Keratinocyte (primary cell): ENCODE results near the gene ACER3. TPM values are rescaled to one million over a fixed set of nuclear protein-coding genes. Genes with fewer than 3 reads are reported as not detected.
A peak's percentile ranks its signal among the peaks of the same experiment; 100 is the strongest.

ENCODE experiments used
- DNase-seq: peaks from one replicate; pipeline ENCODE4 v3.0.0-alpha.2; 2011; ENCODE audit warnings: low read depth, missing footprints, low spot score
- FAIRE-seq: peaks from 2 replicates; lab custom pipeline; 2011; peaks lifted over from hg19 to GRCh38; lab: Jason Lieb, UNC
- H2AFZ ChIP-seq: 2 replicates; pipeline ENCODE4 v1.6.0; 2012; ENCODE audit warnings: low read length, control low read depth, inconsistent platforms; ENCODE audit not compliant: control insufficient read depth
- H3K27ac ChIP-seq: 2 replicates; pipeline ENCODE4 v1.5.1; 2011; ENCODE audit warnings: low read length; ENCODE audit not compliant: control insufficient read depth, insufficient read depth
- H3K27me3 ChIP-seq: 3 replicates; pipeline ENCODE4 v1.6.0; 2011; ENCODE audit warnings: low read length; ENCODE audit not compliant: control insufficient read depth, insufficient read depth; ENCODE audit errors: extremely low read depth
- H3K36me3 ChIP-seq, 2 experiments: 2 replicates in 1 of 2; 3 replicates in 1 of 2; pipeline ENCODE4 v1.5.1; 2011; ENCODE audit warnings: low read length in 2 of 2, mild to moderate bottlenecking in 1 of 2; ENCODE audit not compliant: control insufficient read depth in 2 of 2, insufficient read depth in 2 of 2; ENCODE audit errors: extremely low read depth in 1 of 2
- H3K4me1 ChIP-seq: 3 replicates; pipeline ENCODE4 v1.5.1; 2011; ENCODE audit warnings: low read length; ENCODE audit not compliant: control insufficient read depth, insufficient read depth; ENCODE audit errors: extremely low read depth
- H3K4me2 ChIP-seq: 3 replicates; pipeline ENCODE4 v1.6.0; 2011; ENCODE audit warnings: low read depth, low read length; ENCODE audit not compliant: control insufficient read depth, insufficient read depth; ENCODE audit errors: extremely low read depth
- H3K4me3 ChIP-seq, 3 experiments: fragments of 200-600 bp in 1 of 3; sonication (generic) in 1 of 3; 2 replicates in 2 of 3; 3 replicates in 1 of 3; pipeline ENCODE4 v1.5.1; 2011 to 2016; ENCODE audit warnings: low read length in 3 of 3, mild to moderate bottlenecking in 3 of 3, control low read depth in 2 of 3, inconsistent platforms in 1 of 3, low read depth in 1 of 3, mixed read lengths in 1 of 3, mixed run types in 1 of 3, moderate library complexity in 1 of 3; ENCODE audit not compliant: control insufficient read depth in 2 of 3, insufficient read depth in 2 of 3; ENCODE audit errors: extremely low read depth in 1 of 3
- H3K79me2 ChIP-seq: 2 replicates; pipeline ENCODE4 v1.6.0; 2012; ENCODE audit warnings: low read length; ENCODE audit not compliant: control insufficient read depth, insufficient read depth
- H3K9ac ChIP-seq: 3 replicates; pipeline ENCODE4 v1.6.0; 2011; ENCODE audit warnings: low read length; ENCODE audit not compliant: control insufficient read depth, insufficient read depth; ENCODE audit errors: extremely low read depth
- H3K9me1 ChIP-seq: 3 replicates; pipeline ENCODE4 v1.6.0; 2011; ENCODE audit warnings: low read length; ENCODE audit not compliant: control insufficient read depth, insufficient read depth; ENCODE audit errors: extremely low read depth
- H3K9me3 ChIP-seq: 2 replicates; pipeline ENCODE4 v1.5.1; 2012; ENCODE audit warnings: low read depth, low read length; ENCODE audit not compliant: control insufficient read depth
- H4K20me1 ChIP-seq: 3 replicates; pipeline ENCODE4 v1.6.0; 2011; ENCODE audit warnings: low read length; ENCODE audit not compliant: control insufficient read depth, insufficient read depth; ENCODE audit errors: extremely low read depth
- CTCF ChIP-seq, 3 experiments: IDR thresholded peaks in 1 of 3; conservative IDR thresholded peaks in 1 of 3; optimal IDR thresholded peaks in 1 of 3; 2 replicates in 2 of 3; 3 replicates in 1 of 3; pipeline versions ENCODE3 to v1.5.1; 2011; ENCODE audit warnings: low read length in 3 of 3, mild to moderate bottlenecking in 3 of 3, moderate library complexity in 2 of 3, control low read depth in 1 of 3, inconsistent platforms in 1 of 3; ENCODE audit not compliant: insufficient read depth in 2 of 3; ENCODE audit errors: extremely low read depth in 1 of 3
- EZH2 ChIP-seq: IDR thresholded peaks from one replicate; pipeline ENCODE4 v1.6.1; 2012; ENCODE audit warnings: inconsistent platforms, mild to moderate bottlenecking, low read length, moderate library complexity
- dilution Hi-C: fragments of 300-500 bp; cut with MboI; formaldehyde crosslinking; loops from one replicate; pipeline ENCODE4 v1.7.0; 2020; ENCODE audit warnings: low sequenced_read_pairs; ENCODE audit not compliant: extremely low pct_ligation_motif_present
- polyA plus RNA-seq, 5 experiments: library from polyadenylated mRNA; depleted of rRNA in 3 of 5; stranded (reverse) in 3 of 5; stranded (forward) in 1 of 5; unstranded in 1 of 5; fragments of >200 nt; gene quantifications; 1 replicate in 1 of 5; 2 replicates in 3 of 5; 3 replicates in 1 of 5; pipeline versions ENCODE4 v1.2.1 to v1.2.3, GENCODE V29; 2011 to 2012; ENCODE audit warnings: missing spikeins in 2 of 5, low read depth in 1 of 5, low replicate concordance in 1 of 5

ACER3 gene
- polyA plus RNA-seq, 1 donor (not counting 4 experiments of a cell fraction or from before 2014, with no cell fraction given), result 55.0 TPM

DNA sequence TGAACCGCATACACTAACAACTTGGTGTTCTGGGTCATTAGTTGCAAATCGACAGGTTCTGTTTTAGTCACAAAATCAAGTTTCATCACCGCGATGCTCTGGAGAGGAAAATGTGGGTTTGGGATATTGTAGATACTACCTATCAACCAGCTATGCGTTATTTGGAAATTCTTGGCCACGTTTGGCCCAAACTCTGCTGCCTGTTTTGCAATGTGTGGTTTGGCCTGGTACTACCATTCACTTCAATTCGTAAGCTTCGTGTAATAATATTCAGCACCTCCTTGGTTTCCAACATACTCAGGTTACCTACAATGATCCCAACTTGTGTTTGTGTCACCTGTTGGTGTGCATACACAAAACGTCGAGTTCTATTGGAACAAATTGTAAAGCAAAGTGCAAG is 16.2 kb upstream of the ACER3 start:
- H3K79me2 ChIP-seq, result no peaks in the 10 kb centered on the region
- no peak overlapping the region for H3K27ac ChIP-seq
- H3K4me2 ChIP-seq, result no peak overlapping the region
- FAIRE-seq (peak; percentile 58), DNase-seq (no peak)
- no peak overlapping the region for H3K9ac ChIP-seq
- no peak overlapping the region for H3K4me3 ChIP-seq
- H3K4me1 ChIP-seq, result peaks cover 1% of the 10 kb centered on the region
- no peaks in the 10 kb centered on the region for H4K20me1 ChIP-seq
- dilution Hi-C loops, result no loop called here
- H3K9me3 ChIP-seq, result no peaks in the 10 kb centered on the region
- TF ChIP-seq CTCF (optimal IDR thresholded peaks at IDR 0.05 in 1 of 3, IDR thresholded peaks at IDR 0.05 in 1 of 3, conservative IDR thresholded peaks at IDR 0.05 in 1 of 3; ENCODE audit: extremely low read depth in 1 of 3, insufficient read depth in 2 of 3, low read length in 3 of 3) (no peak), EZH2 (no peak)
- H3K9me1 ChIP-seq, result no peaks in the 10 kb centered on the region
- H2AFZ ChIP-seq, result no peak overlapping the region
- no peaks in the 10 kb centered on the region for H3K36me3 ChIP-seq
- no peaks in the 10 kb centered on the region for H3K27me3 ChIP-seq

DNA sequence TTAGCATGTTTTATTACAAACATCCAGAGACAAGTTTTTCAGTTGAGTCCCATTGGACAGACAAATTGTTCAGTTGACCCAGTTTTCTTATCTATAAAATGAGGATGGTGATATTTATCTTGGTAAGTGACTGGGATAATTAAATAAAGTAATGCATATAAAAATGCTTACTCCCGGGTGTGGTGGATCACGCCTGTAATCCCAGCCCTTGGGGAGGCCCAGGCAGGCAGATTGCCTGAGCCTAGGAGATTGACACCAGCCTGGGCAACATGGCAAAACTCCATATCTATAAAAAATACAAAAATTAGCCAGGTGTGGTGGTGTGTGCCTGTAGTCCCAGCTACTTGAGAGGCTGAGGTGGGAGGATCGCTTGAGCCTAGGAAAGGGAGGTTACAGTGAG is 15.6 kb upstream of the ACER3 start:
- Histone ChIP-seq H3K36me3 (no peaks in the 10 kb centered on the region), H3K9ac (no peak overlapping the region), H3K79me2 (no peaks in the 10 kb centered on the region), H2AFZ (no peak overlapping the region), H3K4me2 (no peak overlapping the region), H3K27me3 (no peaks in the 10 kb centered on the region), H4K20me1 (no peaks in the 10 kb centered on the region), H3K9me3 (no peaks in the 10 kb centered on the region), H3K9me1 (no peaks in the 10 kb centered on the region), H3K4me1 (no peaks in the 10 kb centered on the region), H3K27ac (no peak overlapping the region), H3K4me3 (no peak overlapping the region)
- no peak for TF ChIP-seq EZH2
- TF ChIP-seq CTCF (optimal IDR thresholded peaks at IDR 0.05 in 1 of 3, IDR thresholded peaks at IDR 0.05 in 1 of 3, conservative IDR thresholded peaks at IDR 0.05 in 1 of 3; ENCODE audit: extremely low read depth in 1 of 3, insufficient read depth in 2 of 3, low read length in 3 of 3), result no peak
- dilution Hi-C loops, result no loop called here
- FAIRE-seq (no peak), DNase-seq (no peak)
